ENCODE results near the gene ACOT7.
"Not testable (repeated sequence)": the region's sequence is repeated elsewhere in the genome, so short reads cannot be mapped to it uniquely, and the experiment has no call there.

- TF ChIP-seq, protein P1, sequence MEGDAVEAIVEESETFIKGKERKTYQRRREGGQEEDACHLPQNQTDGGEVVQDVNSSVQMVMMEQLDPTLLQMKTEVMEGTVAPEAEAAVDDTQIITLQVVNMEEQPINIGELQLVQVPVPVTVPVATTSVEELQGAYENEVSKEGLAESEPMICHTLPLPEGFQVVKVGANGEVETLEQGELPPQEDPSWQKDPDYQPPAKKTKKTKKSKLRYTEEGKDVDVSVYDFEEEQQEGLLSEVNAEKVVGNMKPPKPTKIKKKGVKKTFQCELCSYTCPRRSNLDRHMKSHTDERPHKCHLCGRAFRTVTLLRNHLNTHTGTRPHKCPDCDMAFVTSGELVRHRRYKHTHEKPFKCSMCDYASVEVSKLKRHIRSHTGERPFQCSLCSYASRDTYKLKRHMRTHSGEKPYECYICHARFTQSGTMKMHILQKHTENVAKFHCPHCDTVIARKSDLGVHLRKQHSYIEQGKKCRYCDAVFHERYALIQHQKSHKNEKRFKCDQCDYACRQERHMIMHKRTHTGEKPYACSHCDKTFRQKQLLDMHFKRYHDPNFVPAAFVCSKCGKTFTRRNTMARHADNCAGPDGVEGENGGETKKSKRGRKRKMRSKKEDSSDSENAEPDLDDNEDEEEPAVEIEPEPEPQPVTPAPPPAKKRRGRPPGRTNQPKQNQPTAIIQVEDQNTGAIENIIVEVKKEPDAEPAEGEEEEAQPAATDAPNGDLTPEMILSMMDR (conservative IDR thresholded peaks at IDR 0.05; ENCODE audit: low read depth, low read length): not testable (repeated sequence)
- not testable (repeated sequence) for TF ChIP-seq EZH2 (IDR thresholded peaks at IDR 0.05; ENCODE audit: low read length, unreplicated experiment)
Measured at GRCh38 chr1:6428453-6428852, 34.9 kb upstream of the ACOT7 start.

Data from PC-3 (cell line).